K562 (cell line): Measurements from ENCODE around the gene NDUFB10. TPM values are rescaled to one million over a fixed set of nuclear protein-coding genes. Genes with fewer than 3 reads are reported as not detected.

Source experiments
- KDM1A ChIP-seq, 2 experiments: fragments of 450-650 bp; IDR thresholded peaks; 2 replicates each; pipeline ENCODE4 v1.6.1; 2016; ENCODE audit warnings: mild to moderate bottlenecking in 2 of 2
- NELFE ChIP-seq: IDR thresholded peaks from 2 replicates; pipeline ENCODE4 v1.6.1; 2011; ENCODE audit warnings: mild to moderate bottlenecking; ENCODE audit not compliant: insufficient read depth, insufficient read length
- POLR3A ChIP-seq: IDR thresholded peaks from 2 replicates; pipeline ENCODE4 v1.6.1; 2011; ENCODE audit warnings: borderline replicate concordance, mild to moderate bottlenecking, moderate library complexity; ENCODE audit not compliant: insufficient read length, insufficient read depth; ENCODE audit errors: extremely low read depth
- PPARD ChIP-seq: fragments of 250-450 bp; sonication (Bioruptor Pico); IDR thresholded peaks from 2 replicates; pipeline ENCODE4 v1.8.0; 2022; ENCODE audit warnings: inconsistent platforms, mild to moderate bottlenecking, moderate library complexity
- polyA plus RNA-seq, 8 experiments: library from polyadenylated mRNA; depleted of rRNA in 4 of 8; stranded (reverse) in 5 of 8; unstranded in 3 of 8; fragments of >200 nt; fragmentation: Nextera tagmentation in 2 of 8; fragmentation: Illumina TruSeq in 1 of 8; extraction: Ambion mirVana in 2 of 8; extraction: Trizol in 1 of 8; gene quantifications; 2 replicates each; pipeline versions ENCODE4 v1.2.1 to v1.2.3, GENCODE V29; 2011 to 2014; ENCODE audit warnings: inconsistent platforms in 1 of 8, missing spikeins in 1 of 8
- total RNA-seq, 7 experiments: library from RNA; depleted of rRNA in 6 of 7; stranded (reverse); fragments of >200 nt in 6 of 7; fragmentation: Illumina TruSeq in 2 of 7; extraction: Trizol in 2 of 7; gene quantifications; 2 replicates each; pipeline versions ENCODE4 v1.2.1 to v1.2.3, GENCODE V29; 2011 to 2021; ENCODE audit warnings: low replicate concordance in 1 of 7
- TF ChIP-seq, protein P1 (sequence below): fragments of 250-450 bp; sonication (Bioruptor Pico); IDR thresholded peaks from 2 replicates; pipeline ENCODE4 v1.8.0; 2021; ENCODE audit warnings: mild to moderate bottlenecking, moderate library complexity
- TF ChIP-seq, protein P2 (sequence below): fragments of 250-450 bp; sonication (Bioruptor Pico); IDR thresholded peaks from 2 replicates; pipeline ENCODE4 v1.8.0; 2022; ENCODE audit warnings: moderate library complexity, mild to moderate bottlenecking, inconsistent platforms
- TF ChIP-seq, protein P3 (sequence below): sonication (generic); formaldehyde crosslinking; IDR thresholded peaks from 2 replicates; pipeline ENCODE4 v1.8.0; 2022; ENCODE audit warnings: missing genetic modification reagents, mild to moderate bottlenecking, borderline replicate concordance
- TF ChIP-seq, protein P4 (sequence below): fragments of 450-650 bp; IDR thresholded peaks from 2 replicates; pipeline ENCODE4 v1.6.1; 2016; ENCODE audit warnings: mild to moderate bottlenecking, moderate library complexity

The NDUFB10 gene
- total and polyA plus RNA-seq, 9 of the 15 experiments (the other 6 are each of a cell fraction or from before 2014, with no cell fraction given), result 69.3 to 527 (median 161) TPM

GRCh38 chr16:1963806-1964505 is 4.6 kb downstream of the NDUFB10 start (continued):
- TF ChIP-seq, protein P1, sequence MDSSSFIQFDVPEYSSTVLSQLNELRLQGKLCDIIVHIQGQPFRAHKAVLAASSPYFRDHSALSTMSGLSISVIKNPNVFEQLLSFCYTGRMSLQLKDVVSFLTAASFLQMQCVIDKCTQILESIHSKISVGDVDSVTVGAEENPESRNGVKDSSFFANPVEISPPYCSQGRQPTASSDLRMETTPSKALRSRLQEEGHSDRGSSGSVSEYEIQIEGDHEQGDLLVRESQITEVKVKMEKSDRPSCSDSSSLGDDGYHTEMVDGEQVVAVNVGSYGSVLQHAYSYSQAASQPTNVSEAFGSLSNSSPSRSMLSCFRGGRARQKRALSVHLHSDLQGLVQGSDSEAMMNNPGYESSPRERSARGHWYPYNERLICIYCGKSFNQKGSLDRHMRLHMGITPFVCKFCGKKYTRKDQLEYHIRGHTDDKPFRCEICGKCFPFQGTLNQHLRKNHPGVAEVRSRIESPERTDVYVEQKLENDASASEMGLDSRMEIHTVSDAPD (CRISPR knock-in tag), result no peak
- TF ChIP-seq, protein P2, sequence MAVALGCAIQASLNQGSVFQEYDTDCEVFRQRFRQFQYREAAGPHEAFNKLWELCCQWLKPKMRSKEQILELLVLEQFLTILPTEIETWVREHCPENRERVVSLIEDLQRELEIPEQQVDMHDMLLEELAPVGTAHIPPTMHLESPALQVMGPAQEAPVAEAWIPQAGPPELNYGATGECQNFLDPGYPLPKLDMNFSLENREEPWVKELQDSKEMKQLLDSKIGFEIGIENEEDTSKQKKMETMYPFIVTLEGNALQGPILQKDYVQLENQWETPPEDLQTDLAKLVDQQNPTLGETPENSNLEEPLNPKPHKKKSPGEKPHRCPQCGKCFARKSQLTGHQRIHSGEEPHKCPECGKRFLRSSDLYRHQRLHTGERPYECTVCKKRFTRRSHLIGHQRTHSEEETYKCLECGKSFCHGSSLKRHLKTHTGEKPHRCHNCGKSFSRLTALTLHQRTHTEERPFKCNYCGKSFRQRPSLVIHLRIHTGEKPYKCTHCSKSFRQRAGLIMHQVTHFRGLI (CRISPR knock-in tag), result no peak
- no peak for TF ChIP-seq POLR3A
- TF ChIP-seq, protein P3, sequence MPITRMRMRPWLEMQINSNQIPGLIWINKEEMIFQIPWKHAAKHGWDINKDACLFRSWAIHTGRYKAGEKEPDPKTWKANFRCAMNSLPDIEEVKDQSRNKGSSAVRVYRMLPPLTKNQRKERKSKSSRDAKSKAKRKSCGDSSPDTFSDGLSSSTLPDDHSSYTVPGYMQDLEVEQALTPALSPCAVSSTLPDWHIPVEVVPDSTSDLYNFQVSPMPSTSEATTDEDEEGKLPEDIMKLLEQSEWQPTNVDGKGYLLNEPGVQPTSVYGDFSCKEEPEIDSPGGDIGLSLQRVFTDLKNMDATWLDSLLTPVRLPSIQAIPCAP (CRISPR knock-in tag), result no peak
- no peak for TF ChIP-seq KDM1A (IDR thresholded peaks at IDR 0.05)
- TF ChIP-seq PPARD (CRISPR knock-in tag), result no peak
- TF ChIP-seq, protein P4, sequence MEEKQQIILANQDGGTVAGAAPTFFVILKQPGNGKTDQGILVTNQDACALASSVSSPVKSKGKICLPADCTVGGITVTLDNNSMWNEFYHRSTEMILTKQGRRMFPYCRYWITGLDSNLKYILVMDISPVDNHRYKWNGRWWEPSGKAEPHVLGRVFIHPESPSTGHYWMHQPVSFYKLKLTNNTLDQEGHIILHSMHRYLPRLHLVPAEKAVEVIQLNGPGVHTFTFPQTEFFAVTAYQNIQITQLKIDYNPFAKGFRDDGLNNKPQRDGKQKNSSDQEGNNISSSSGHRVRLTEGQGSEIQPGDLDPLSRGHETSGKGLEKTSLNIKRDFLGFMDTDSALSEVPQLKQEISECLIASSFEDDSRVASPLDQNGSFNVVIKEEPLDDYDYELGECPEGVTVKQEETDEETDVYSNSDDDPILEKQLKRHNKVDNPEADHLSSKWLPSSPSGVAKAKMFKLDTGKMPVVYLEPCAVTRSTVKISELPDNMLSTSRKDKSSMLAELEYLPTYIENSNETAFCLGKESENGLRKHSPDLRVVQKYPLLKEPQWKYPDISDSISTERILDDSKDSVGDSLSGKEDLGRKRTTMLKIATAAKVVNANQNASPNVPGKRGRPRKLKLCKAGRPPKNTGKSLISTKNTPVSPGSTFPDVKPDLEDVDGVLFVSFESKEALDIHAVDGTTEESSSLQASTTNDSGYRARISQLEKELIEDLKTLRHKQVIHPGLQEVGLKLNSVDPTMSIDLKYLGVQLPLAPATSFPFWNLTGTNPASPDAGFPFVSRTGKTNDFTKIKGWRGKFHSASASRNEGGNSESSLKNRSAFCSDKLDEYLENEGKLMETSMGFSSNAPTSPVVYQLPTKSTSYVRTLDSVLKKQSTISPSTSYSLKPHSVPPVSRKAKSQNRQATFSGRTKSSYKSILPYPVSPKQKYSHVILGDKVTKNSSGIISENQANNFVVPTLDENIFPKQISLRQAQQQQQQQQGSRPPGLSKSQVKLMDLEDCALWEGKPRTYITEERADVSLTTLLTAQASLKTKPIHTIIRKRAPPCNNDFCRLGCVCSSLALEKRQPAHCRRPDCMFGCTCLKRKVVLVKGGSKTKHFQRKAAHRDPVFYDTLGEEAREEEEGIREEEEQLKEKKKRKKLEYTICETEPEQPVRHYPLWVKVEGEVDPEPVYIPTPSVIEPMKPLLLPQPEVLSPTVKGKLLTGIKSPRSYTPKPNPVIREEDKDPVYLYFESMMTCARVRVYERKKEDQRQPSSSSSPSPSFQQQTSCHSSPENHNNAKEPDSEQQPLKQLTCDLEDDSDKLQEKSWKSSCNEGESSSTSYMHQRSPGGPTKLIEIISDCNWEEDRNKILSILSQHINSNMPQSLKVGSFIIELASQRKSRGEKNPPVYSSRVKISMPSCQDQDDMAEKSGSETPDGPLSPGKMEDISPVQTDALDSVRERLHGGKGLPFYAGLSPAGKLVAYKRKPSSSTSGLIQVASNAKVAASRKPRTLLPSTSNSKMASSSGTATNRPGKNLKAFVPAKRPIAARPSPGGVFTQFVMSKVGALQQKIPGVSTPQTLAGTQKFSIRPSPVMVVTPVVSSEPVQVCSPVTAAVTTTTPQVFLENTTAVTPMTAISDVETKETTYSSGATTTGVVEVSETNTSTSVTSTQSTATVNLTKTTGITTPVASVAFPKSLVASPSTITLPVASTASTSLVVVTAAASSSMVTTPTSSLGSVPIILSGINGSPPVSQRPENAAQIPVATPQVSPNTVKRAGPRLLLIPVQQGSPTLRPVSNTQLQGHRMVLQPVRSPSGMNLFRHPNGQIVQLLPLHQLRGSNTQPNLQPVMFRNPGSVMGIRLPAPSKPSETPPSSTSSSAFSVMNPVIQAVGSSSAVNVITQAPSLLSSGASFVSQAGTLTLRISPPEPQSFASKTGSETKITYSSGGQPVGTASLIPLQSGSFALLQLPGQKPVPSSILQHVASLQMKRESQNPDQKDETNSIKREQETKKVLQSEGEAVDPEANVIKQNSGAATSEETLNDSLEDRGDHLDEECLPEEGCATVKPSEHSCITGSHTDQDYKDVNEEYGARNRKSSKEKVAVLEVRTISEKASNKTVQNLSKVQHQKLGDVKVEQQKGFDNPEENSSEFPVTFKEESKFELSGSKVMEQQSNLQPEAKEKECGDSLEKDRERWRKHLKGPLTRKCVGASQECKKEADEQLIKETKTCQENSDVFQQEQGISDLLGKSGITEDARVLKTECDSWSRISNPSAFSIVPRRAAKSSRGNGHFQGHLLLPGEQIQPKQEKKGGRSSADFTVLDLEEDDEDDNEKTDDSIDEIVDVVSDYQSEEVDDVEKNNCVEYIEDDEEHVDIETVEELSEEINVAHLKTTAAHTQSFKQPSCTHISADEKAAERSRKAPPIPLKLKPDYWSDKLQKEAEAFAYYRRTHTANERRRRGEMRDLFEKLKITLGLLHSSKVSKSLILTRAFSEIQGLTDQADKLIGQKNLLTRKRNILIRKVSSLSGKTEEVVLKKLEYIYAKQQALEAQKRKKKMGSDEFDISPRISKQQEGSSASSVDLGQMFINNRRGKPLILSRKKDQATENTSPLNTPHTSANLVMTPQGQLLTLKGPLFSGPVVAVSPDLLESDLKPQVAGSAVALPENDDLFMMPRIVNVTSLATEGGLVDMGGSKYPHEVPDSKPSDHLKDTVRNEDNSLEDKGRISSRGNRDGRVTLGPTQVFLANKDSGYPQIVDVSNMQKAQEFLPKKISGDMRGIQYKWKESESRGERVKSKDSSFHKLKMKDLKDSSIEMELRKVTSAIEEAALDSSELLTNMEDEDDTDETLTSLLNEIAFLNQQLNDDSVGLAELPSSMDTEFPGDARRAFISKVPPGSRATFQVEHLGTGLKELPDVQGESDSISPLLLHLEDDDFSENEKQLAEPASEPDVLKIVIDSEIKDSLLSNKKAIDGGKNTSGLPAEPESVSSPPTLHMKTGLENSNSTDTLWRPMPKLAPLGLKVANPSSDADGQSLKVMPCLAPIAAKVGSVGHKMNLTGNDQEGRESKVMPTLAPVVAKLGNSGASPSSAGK, result no peak
- TF ChIP-seq NELFE, result no peak
